GM23338 (cell line): ENCODE measurements around the gene GRIFIN. TPM values are rescaled to one million over a fixed set of nuclear protein-coding genes. Genes with fewer than 3 reads are reported as not detected.

ENCODE experiments used
- ATAC-seq: fragments of 200-7000 bp; cut with Tn5 transposase; 3 replicates; pipeline ENCODE4 v1.9.1; 2020
- DNase-seq: peaks from one replicate; pipeline ENCODE4 v3.0.0-alpha.2; 2015; ENCODE audit warnings: low spot score
- H2AFZ ChIP-seq: fragments of 200-600 bp; sonication (generic); 2 replicates; pipeline ENCODE4 v1.8.0; 2016; ENCODE audit warnings: antibody characterized with exemption, mild to moderate bottlenecking, moderate library complexity
- H3F3A ChIP-seq: fragments of 200-600 bp; sonication (generic); replicated peaks from 2 replicates; pipeline ENCODE4 v1.8.0; 2017; ENCODE audit warnings: antibody characterized with exemption, mixed run types, low read depth
- H3K27ac ChIP-seq: fragments of 200-600 bp; sonication (generic); 2 replicates; pipeline ENCODE4 v1.6.1; 2016; ENCODE audit warnings: low read depth
- H3K27me3 ChIP-seq: fragments of 200-600 bp; sonication (generic); 2 replicates; pipeline ENCODE4 v1.8.0; 2016; ENCODE audit warnings: mild to moderate bottlenecking, mixed run types, moderate library complexity; ENCODE audit not compliant: insufficient read depth
- H3K36me3 ChIP-seq: fragments of 200-600 bp; sonication (generic); 2 replicates; pipeline ENCODE4 v1.8.0; 2016; ENCODE audit warnings: mild to moderate bottlenecking; ENCODE audit not compliant: insufficient read depth
- H3K4me1 ChIP-seq: fragments of 200-600 bp; sonication (generic); 2 replicates; pipeline ENCODE4 v1.8.0; 2016; ENCODE audit warnings: mild to moderate bottlenecking, moderate library complexity; ENCODE audit not compliant: insufficient read depth
- H3K4me2 ChIP-seq: fragments of 200-600 bp; sonication (generic); 2 replicates; pipeline ENCODE4 v1.7.1; 2017; ENCODE audit warnings: mixed run types
- H3K4me3 ChIP-seq: fragments of 200-600 bp; sonication (generic); 2 replicates; pipeline ENCODE4 v1.6.1; 2016; ENCODE audit warnings: mixed run types
- H3K79me2 ChIP-seq: fragments of 200-600 bp; sonication (generic); replicated peaks from 2 replicates; pipeline ENCODE4 v1.8.0; 2017; ENCODE audit warnings: mild to moderate bottlenecking; ENCODE audit not compliant: insufficient read depth
- H3K9me2 ChIP-seq: fragments of 200-600 bp; sonication (generic); 2 replicates; pipeline ENCODE4 v1.8.0; 2017; ENCODE audit not compliant: insufficient read depth
- H4K20me1 ChIP-seq: fragments of 200-600 bp; sonication (generic); replicated peaks from 2 replicates; pipeline ENCODE4 v1.8.0; 2017; ENCODE audit warnings: mild to moderate bottlenecking; ENCODE audit not compliant: insufficient read depth
- H3K27ac Mint-ChIP-seq: 2 replicates; pipeline ENCODE4 v1.8.0; 2020; ENCODE audit warnings: inconsistent platforms, mild to moderate bottlenecking, moderate library complexity, mixed read lengths
- H3K27me3 Mint-ChIP-seq: 3 replicates; pipeline ENCODE4 v1.8.0; 2022; ENCODE audit warnings: low read depth, mild to moderate bottlenecking, moderate library complexity, mixed read lengths, inconsistent platforms; ENCODE audit not compliant: insufficient read depth, poor library complexity
- H3K36me3 Mint-ChIP-seq: 3 replicates; pipeline ENCODE4 v1.8.0; 2021; ENCODE audit warnings: low read depth, mild to moderate bottlenecking, inconsistent platforms, moderate library complexity, mixed read lengths
- H3K4me1 Mint-ChIP-seq: 3 replicates; pipeline ENCODE4 v1.8.0; 2020; ENCODE audit warnings: mild to moderate bottlenecking, inconsistent platforms, mixed read lengths
- H3K4me3 Mint-ChIP-seq: 3 replicates; pipeline ENCODE4 v1.8.0; 2021; ENCODE audit warnings: moderate library complexity, mild to moderate bottlenecking, inconsistent platforms, mixed read lengths
- H3K9me3 Mint-ChIP-seq: 3 replicates; pipeline ENCODE4 v1.8.0; 2020; ENCODE audit warnings: moderate library complexity, mild to moderate bottlenecking, inconsistent platforms, mixed read lengths
- CREB1 ChIP-seq: fragments of 250-450 bp; sonication (Bioruptor Pico); IDR thresholded peaks from 2 replicates; pipeline ENCODE4 v1.5.0; 2020; ENCODE audit warnings: low read depth, mild to moderate bottlenecking, moderate library complexity
- ETS1 ChIP-seq: IDR thresholded peaks from 2 replicates; pipeline ENCODE4 v1.6.1; 2016; ENCODE audit warnings: antibody characterized with exemption
- EZH2 ChIP-seq: fragments of 200-600 bp; sonication (generic); IDR thresholded peaks from one replicate; pipeline ENCODE4 v1.8.0; 2017; ENCODE audit warnings: antibody characterized with exemption, mild to moderate bottlenecking, low read depth; ENCODE audit not compliant: unreplicated experiment
- EZH2phosphoT487 ChIP-seq: fragments of 200-600 bp; sonication (generic); IDR thresholded peaks from one replicate; pipeline ENCODE4 v1.8.1; 2018; ENCODE audit warnings: antibody characterized with exemption; ENCODE audit not compliant: unreplicated experiment
- JUNB ChIP-seq: IDR thresholded peaks from one replicate; pipeline ENCODE4 v1.6.1; 2016; ENCODE audit warnings: antibody characterized with exemption; ENCODE audit not compliant: unreplicated experiment
- NANOG ChIP-seq: IDR thresholded peaks from 2 replicates; pipeline ENCODE4 v1.6.1; 2016; ENCODE audit warnings: antibody characterized with exemption, borderline replicate concordance
- POLR2AphosphoS5 ChIP-seq: IDR thresholded peaks from 2 replicates; pipeline ENCODE4 v1.6.1; 2016; ENCODE audit warnings: antibody characterized with exemption, low read depth
- REST ChIP-seq: IDR thresholded peaks from one replicate; pipeline ENCODE4 v1.6.1; 2018; ENCODE audit warnings: antibody characterized with exemption; ENCODE audit not compliant: unreplicated experiment
- STAT1 ChIP-seq: IDR thresholded peaks from one replicate; pipeline ENCODE4 v1.6.1; 2016; ENCODE audit warnings: antibody characterized with exemption; ENCODE audit not compliant: unreplicated experiment
- ZNF114 ChIP-seq: fragments of 250-450 bp; sonication (Bioruptor Pico); IDR thresholded peaks from 2 replicates; pipeline ENCODE4 v1.5.0; 2020; ENCODE audit warnings: mild to moderate bottlenecking, moderate library complexity
- ZNF331 ChIP-seq: fragments of 250-450 bp; sonication (Bioruptor Pico); IDR thresholded peaks from 2 replicates; pipeline ENCODE4 v1.5.0; 2020; ENCODE audit warnings: low read depth, mild to moderate bottlenecking, moderate library complexity
- polyA plus RNA-seq: library from polyadenylated mRNA; unstranded; fragments of >200 nt; fragmentation: Nextera tagmentation; extraction: Ambion mirVana; gene quantifications from 2 replicates; pipeline ENCODE4 v1.2.1, GENCODE V29; 2016
- total RNA-seq: library from RNA; depleted of rRNA; stranded (reverse); fragments of >200 nt; shearing (Covaris generic); gene quantifications from 2 replicates; pipeline ENCODE4 v1.2.3, GENCODE V29; 2014
- TF ChIP-seq, protein P1 (sequence below): fragments of 250-450 bp; sonication (Bioruptor Pico); IDR thresholded peaks from 2 replicates; pipeline ENCODE4 v1.5.0; 2020; ENCODE audit warnings: mild to moderate bottlenecking, moderate library complexity
- TF ChIP-seq, protein P2 (sequence below), 2 experiments: fragments of 200-600 bp in 1 of 2; sonication (generic) in 1 of 2; conservative IDR thresholded peaks; 2 replicates each; pipeline versions ENCODE4 v1.5.1 to v1.6.1; 2016 to 2017; ENCODE audit warnings: antibody characterized with exemption in 2 of 2, low read depth in 2 of 2, mild to moderate bottlenecking in 2 of 2, moderate library complexity in 1 of 2

GRIFIN gene
- total and polyA plus RNA-seq, 2 experiments from 2014 or later, result not detected

- H3K4me3 ChIP-seq, result no peak overlapping the region
- H3K27ac ChIP-seq, result no peak overlapping the region
- H4K20me1 ChIP-seq, result no peaks in the 10 kb centered on the region
- ATAC-seq (no peak), DNase-seq (no peak)
- Mint-ChIP-seq H3K4me3 (peak overlapping the region; percentile 20; the same call in 1 of the 3 replicates), H3K4me1 (peaks cover 38% of the 10 kb centered on the region), H3K9me3 (no peaks in the 10 kb centered on the region), H3K27ac (peak overlapping the region; percentile 64; the same call in 1 of the 2 replicates), H3K27me3 (peaks cover 18% of the 10 kb centered on the region), H3K36me3 (no peaks in the 10 kb centered on the region; the same call in 2 of the 3 replicates)
- peaks cover 13% of the 10 kb centered on the region; the same call in 1 of the 2 replicates for H3K4me1 ChIP-seq
- no peak overlapping the region for H3K4me2 ChIP-seq
- H3K79me2 ChIP-seq, result no peaks in the 10 kb centered on the region
- H3K27me3 ChIP-seq, result no peaks in the 10 kb centered on the region
- H3F3A ChIP-seq, result 0 out of 2 replicates have a peak, but pooled peaks cover 3% of the 10 kb centered on the region
- no peaks in the 10 kb centered on the region for H3K36me3 ChIP-seq
- H2AFZ ChIP-seq, result peak overlapping the region; percentile 90
- no peaks in the 10 kb centered on the region for H3K9me2 ChIP-seq
- TF ChIP-seq ZNF114 (CRISPR knock-in tag) (no peak), ETS1 (no peak), CREB1 (CRISPR knock-in tag) (no peak), EZH2 (no peak), ZNF331 (no peak), EZH2phosphoT487 (no peak), NANOG (no peak), STAT1 (no peak), REST (no peak), POLR2AphosphoS5 (no peak), JUNB (no peak)
- TF ChIP-seq, protein P1, sequence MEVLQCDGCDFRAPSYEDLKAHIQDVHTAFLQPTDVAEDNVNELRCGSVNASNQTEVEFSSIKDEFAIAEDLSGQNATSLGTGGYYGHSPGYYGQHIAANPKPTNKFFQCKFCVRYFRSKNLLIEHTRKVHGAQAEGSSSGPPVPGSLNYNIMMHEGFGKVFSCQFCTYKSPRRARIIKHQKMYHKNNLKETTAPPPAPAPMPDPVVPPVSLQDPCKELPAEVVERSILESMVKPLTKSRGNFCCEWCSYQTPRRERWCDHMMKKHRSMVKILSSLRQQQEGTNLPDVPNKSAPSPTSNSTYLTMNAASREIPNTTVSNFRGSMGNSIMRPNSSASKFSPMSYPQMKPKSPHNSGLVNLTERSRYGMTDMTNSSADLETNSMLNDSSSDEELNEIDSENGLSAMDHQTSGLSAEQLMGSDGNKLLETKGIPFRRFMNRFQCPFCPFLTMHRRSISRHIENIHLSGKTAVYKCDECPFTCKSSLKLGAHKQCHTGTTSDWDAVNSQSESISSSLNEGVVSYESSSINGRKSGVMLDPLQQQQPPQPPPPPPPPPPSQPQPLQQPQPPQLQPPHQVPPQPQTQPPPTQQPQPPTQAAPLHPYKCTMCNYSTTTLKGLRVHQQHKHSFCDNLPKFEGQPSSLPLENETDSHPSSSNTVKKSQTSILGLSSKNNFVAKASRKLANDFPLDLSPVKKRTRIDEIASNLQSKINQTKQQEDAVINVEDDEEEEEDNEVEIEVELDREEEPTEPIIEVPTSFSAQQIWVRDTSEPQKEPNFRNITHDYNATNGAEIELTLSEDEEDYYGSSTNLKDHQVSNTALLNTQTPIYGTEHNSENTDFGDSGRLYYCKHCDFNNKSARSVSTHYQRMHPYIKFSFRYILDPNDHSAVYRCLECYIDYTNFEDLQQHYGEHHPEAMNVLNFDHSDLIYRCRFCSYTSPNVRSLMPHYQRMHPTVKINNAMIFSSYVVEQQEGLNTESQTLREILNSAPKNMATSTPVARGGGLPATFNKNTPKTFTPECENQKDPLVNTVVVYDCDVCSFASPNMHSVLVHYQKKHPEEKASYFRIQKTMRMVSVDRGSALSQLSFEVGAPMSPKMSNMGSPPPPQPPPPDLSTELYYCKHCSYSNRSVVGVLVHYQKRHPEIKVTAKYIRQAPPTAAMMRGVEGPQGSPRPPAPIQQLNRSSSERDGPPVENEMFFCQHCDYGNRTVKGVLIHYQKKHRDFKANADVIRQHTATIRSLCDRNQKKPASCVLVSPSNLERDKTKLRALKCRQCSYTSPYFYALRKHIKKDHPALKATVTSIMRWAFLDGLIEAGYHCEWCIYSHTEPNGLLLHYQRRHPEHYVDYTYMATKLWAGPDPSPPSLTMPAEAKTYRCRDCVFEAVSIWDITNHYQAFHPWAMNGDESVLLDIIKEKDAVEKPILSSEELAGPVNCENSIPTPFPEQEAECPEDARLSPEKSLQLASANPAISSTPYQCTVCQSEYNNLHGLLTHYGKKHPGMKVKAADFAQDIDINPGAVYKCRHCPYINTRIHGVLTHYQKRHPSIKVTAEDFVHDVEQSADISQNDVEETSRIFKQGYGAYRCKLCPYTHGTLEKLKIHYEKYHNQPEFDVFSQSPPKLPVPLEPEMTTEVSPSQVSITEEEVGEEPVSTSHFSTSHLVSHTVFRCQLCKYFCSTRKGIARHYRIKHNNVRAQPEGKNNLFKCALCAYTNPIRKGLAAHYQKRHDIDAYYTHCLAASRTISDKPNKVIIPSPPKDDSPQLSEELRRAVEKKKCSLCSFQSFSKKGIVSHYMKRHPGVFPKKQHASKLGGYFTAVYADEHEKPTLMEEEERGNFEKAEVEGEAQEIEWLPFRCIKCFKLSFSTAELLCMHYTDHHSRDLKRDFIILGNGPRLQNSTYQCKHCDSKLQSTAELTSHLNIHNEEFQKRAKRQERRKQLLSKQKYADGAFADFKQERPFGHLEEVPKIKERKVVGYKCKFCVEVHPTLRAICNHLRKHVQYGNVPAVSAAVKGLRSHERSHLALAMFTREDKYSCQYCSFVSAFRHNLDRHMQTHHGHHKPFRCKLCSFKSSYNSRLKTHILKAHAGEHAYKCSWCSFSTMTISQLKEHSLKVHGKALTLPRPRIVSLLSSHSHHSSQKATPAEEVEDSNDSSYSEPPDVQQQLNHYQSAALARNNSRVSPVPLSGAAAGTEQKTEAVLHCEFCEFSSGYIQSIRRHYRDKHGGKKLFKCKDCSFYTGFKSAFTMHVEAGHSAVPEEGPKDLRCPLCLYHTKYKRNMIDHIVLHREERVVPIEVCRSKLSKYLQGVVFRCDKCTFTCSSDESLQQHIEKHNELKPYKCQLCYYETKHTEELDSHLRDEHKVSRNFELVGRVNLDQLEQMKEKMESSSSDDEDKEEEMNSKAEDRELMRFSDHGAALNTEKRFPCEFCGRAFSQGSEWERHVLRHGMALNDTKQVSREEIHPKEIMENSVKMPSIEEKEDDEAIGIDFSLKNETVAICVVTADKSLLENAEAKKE (CRISPR knock-in tag), result no peak
- TF ChIP-seq, protein P2, sequence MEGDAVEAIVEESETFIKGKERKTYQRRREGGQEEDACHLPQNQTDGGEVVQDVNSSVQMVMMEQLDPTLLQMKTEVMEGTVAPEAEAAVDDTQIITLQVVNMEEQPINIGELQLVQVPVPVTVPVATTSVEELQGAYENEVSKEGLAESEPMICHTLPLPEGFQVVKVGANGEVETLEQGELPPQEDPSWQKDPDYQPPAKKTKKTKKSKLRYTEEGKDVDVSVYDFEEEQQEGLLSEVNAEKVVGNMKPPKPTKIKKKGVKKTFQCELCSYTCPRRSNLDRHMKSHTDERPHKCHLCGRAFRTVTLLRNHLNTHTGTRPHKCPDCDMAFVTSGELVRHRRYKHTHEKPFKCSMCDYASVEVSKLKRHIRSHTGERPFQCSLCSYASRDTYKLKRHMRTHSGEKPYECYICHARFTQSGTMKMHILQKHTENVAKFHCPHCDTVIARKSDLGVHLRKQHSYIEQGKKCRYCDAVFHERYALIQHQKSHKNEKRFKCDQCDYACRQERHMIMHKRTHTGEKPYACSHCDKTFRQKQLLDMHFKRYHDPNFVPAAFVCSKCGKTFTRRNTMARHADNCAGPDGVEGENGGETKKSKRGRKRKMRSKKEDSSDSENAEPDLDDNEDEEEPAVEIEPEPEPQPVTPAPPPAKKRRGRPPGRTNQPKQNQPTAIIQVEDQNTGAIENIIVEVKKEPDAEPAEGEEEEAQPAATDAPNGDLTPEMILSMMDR (conservative IDR thresholded peaks at IDR 0.05; ENCODE audit: low read depth in 2 of 2), result no peak
Observed at GRCh38 chr7:2500701-2501100, 24.5 kb upstream of the GRIFIN start.
